H1 (cell line): ENCODE data around the gene COL19A1. TPM values are rescaled to one million over a fixed set of nuclear protein-coding genes. Genes with fewer than 3 reads are reported as not detected.

Experiments
- ATF3 ChIP-seq: IDR thresholded peaks from 2 replicates; pipeline ENCODE4 v1.6.1; 2011; ENCODE audit warnings: low read depth, mild to moderate bottlenecking, low read length; ENCODE audit not compliant: insufficient read depth
- BACH1 ChIP-seq: IDR thresholded peaks from 2 replicates; pipeline ENCODE4 v1.6.1; 2012; ENCODE audit warnings: low read length, improper control_type of control experiment
- CTBP2 ChIP-seq: IDR thresholded peaks from 2 replicates; pipeline ENCODE4 v1.7.0; 2011; ENCODE audit warnings: borderline replicate concordance, mild to moderate bottlenecking, moderate library complexity, mixed read lengths, low read length; ENCODE audit not compliant: insufficient read depth, insufficient read length
- GABPA ChIP-seq: IDR thresholded peaks from 2 replicates; pipeline ENCODE4 v1.6.1; 2011; ENCODE audit warnings: mild to moderate bottlenecking, low read length, moderate library complexity, borderline replicate concordance; ENCODE audit not compliant: insufficient read depth
- HDAC6 ChIP-seq: IDR thresholded peaks from one replicate; pipeline ENCODE4 v1.7.1; 2012; ENCODE audit warnings: low read depth, mild to moderate bottlenecking, inconsistent platforms, low read length, moderate library complexity
- MAFK ChIP-seq: IDR thresholded peaks from 2 replicates; pipeline ENCODE4 v1.6.1; 2012; ENCODE audit warnings: low read depth, mild to moderate bottlenecking, improper control_type of control experiment, low read length
- polyA plus RNA-seq, 7 experiments: library from polyadenylated mRNA; depleted of rRNA in 3 of 7; stranded (reverse) in 5 of 7; unstranded in 2 of 7; fragments of >200 nt in 5 of 7; fragments of 200-250 nt in 2 of 7; gene quantifications; 1 replicate in 5 of 7; 2 replicates in 1 of 7; 4 replicates in 1 of 7; pipeline versions ENCODE4 v1.2.1 to v1.2.3, GENCODE V29; 2011 to 2013; ENCODE audit warnings: missing spikeins in 2 of 7, mixed read lengths in 2 of 7
- total RNA-seq: library from RNA; stranded (reverse); fragmentation: NEBNext Ultra II Directional; extraction: Animal tissue kit (Norgen Biotek cat#: 25700); gene quantifications from 2 replicates; pipeline ENCODE4 v1.2.1, GENCODE V29; 2021

Gene COL19A1
- total and polyA plus RNA-seq, 2 of the 8 experiments (the other 6 are each of a cell fraction or from before 2014, with no cell fraction given): not detected

- TF ChIP-seq MAFK (no peak), HDAC6 (no peak), ATF3 (no peak), GABPA (no peak), CTBP2 (no peak), BACH1 (no peak)
These were observed 82.2 kb downstream of the COL19A1 start (continued) for GRCh38 chr6:69948479-69949114.
